Cardiac muscle cell (in vitro differentiated cells and primary cell): Measurements from ENCODE around the gene ADIRF. TPM values are rescaled to one million over a fixed set of nuclear protein-coding genes. Genes with fewer than 3 reads are reported as not detected.
A peak's percentile ranks its signal among the peaks of the same experiment; 100 is the strongest.

Experiments used
- DNase-seq, 2 donors: peaks; one replicate each; pipeline versions ENCODE4 v3.0.0 to v3.0.0-alpha.2; 2010 to 2017; ENCODE audit warnings: low read depth in 1 of 2, low spot score in 1 of 2
- H3K27ac ChIP-seq: fragments of 200-600 bp; sonication (generic); 2 replicates; pipeline ENCODE4 v1.5.1; 2016
- H3K27me3 ChIP-seq: fragments of 200-600 bp; sonication (generic); 2 replicates; pipeline ENCODE4 v1.6.0; 2016; ENCODE audit warnings: control low read depth
- H3K36me3 ChIP-seq: fragments of 200-600 bp; sonication (generic); 2 replicates; pipeline ENCODE4 v1.5.1; 2016; ENCODE audit warnings: control low read depth
- H3K4me1 ChIP-seq: fragments of 200-600 bp; sonication (generic); 2 replicates; pipeline ENCODE4 v1.8.1; 2017; ENCODE audit warnings: low read depth, mild to moderate bottlenecking, mixed run types
- H3K4me3 ChIP-seq: fragments of 200-600 bp; sonication (generic); 2 replicates; pipeline ENCODE4 v1.5.1; 2016; ENCODE audit warnings: mild to moderate bottlenecking
- H3K9me3 ChIP-seq: fragments of 200-600 bp; sonication (generic); 2 replicates; pipeline ENCODE4 v1.5.1; 2017; ENCODE audit warnings: low read depth, mild to moderate bottlenecking, control low read depth
- CTCF ChIP-seq: IDR thresholded peaks from 2 replicates; pipeline ENCODE4 v1.5.1; 2012; ENCODE audit warnings: low read depth, mild to moderate bottlenecking, low read length
- polyA plus RNA-seq: library from polyadenylated mRNA; unstranded; fragments of >200 nt; fragmentation: Nextera tagmentation; extraction: Ambion mirVana; gene quantifications from 2 replicates; pipeline ENCODE4 v1.2.1, GENCODE V29; 2016
- total RNA-seq: library from RNA; depleted of rRNA; stranded (reverse); fragments of >200 nt; gene quantifications from 2 replicates; pipeline ENCODE4 v1.2.3, GENCODE V29; 2016

Gene ADIRF
- total and polyA plus RNA-seq, 2 experiments from 2014 or later = 0.40 TPM; not detected in 1

DNA sequence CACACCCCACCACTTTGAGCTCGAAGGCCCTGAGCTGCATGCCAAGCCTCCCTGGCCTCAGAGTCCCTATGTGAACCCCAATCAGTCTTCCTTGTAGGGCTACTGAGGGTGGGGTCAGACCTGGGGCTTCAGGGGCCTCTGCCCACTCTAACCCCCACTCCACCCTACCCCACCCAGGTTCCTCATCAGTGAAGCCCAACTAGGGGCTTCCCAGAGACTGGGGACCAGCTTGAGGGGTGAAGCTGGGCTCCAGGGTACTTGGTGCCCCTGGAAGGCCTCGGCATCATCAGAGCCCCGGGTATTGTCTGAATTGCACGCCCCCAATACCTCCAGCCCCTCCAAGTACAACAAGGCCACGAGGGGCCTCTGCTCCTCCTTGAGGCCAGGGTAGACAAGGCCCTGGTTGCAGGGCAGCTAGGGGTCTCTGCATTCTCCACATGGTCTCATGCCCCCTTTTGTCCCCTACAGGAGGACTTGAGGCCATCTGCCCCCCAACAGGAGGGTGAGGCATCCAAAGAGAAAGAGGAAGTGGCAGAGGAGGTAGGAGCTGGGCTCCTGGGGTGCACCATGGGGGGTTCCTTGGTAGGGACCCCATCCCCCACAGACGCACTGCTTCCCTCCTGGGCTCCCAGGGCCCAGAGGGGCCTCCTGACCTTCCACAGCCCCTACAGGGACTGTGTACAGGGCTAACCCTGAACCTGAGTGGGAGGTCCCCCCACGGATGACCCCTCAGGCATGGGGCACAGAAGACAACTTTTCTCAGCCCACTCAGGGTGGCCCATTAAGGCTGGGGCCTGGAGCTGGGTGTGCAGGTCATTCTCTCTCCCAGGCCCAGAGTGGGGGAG, 5.9 kb upstream of the ADIRF start:
- no peaks in the 10 kb centered on the region for H3K27me3 ChIP-seq
- H3K36me3 ChIP-seq = no peaks in the 10 kb centered on the region
- DNase-seq = no peak
- no peak overlapping the region for H3K4me3 ChIP-seq
- H3K9me3 ChIP-seq = no peaks in the 10 kb centered on the region
- H3K27ac ChIP-seq = no peak overlapping the region
- no peak for TF ChIP-seq CTCF
- peaks cover 22% of the 10 kb centered on the region for H3K4me1 ChIP-seq

DNA sequence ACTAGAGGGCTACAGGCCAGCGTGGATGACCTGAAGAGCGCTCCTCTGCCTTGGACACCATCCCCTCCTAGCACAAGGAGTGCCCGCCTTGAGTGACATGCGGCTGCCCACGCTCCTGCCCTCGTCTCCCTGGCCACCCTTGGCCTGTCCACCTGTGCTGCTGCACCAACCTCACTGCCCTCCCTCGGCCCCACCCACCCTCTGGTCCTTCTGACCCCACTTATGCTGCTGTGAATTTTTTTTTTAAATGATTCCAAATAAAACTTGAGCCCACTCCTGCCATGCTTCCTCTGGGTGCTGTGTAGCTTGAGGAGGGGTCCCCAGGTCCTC, 5.3 kb upstream of the ADIRF start:
- DNase-seq = no peak

DNA sequence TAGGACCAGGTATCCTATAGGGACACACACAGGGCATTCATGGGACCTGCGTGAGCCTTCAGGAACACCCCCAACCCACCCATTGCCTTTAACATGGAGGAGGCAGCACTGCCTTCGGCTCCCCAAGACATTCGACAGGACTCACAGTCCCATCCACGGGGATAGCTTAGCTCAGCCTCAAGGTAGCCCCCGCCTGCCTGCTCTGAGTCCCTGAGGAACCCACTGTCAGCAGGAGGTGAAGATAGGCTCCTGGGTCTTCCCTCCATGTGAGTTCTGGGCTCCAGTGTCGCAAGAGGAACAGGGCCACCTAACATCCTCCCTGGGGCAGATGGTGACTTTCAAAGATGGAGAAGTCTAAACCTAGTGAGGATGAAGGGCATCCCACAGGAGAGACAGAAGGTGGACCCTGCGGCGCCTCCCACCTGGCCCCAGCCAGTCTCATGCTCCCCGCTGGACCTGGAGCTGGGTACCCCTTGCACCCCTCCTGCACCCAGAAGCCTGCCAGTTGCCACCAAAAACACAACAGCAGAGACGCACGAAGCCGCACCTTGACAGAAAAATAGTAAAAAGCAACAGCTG, 4.9 kb upstream of the ADIRF start:
- Histone ChIP-seq H3K36me3 (no peaks in the 10 kb centered on the region), H3K27ac (no peak overlapping the region), H3K27me3 (no peaks in the 10 kb centered on the region), H3K4me3 (no peak overlapping the region), H3K9me3 (no peaks in the 10 kb centered on the region), H3K4me1 (peaks cover 20% of the 10 kb centered on the region)
- no peak for DNase-seq
- no peak for TF ChIP-seq CTCF

More for the DNA sequence above, 5.3 kb upstream of the ADIRF start:
- peaks cover 22% of the 10 kb centered on the region for H3K4me1 ChIP-seq
- H3K36me3 ChIP-seq = no peaks in the 10 kb centered on the region
- H3K4me3 ChIP-seq = no peak overlapping the region
- no peak overlapping the region for H3K27ac ChIP-seq
- no peaks in the 10 kb centered on the region for H3K27me3 ChIP-seq
- TF ChIP-seq CTCF = no peak
- no peaks in the 10 kb centered on the region for H3K9me3 ChIP-seq

DNA sequence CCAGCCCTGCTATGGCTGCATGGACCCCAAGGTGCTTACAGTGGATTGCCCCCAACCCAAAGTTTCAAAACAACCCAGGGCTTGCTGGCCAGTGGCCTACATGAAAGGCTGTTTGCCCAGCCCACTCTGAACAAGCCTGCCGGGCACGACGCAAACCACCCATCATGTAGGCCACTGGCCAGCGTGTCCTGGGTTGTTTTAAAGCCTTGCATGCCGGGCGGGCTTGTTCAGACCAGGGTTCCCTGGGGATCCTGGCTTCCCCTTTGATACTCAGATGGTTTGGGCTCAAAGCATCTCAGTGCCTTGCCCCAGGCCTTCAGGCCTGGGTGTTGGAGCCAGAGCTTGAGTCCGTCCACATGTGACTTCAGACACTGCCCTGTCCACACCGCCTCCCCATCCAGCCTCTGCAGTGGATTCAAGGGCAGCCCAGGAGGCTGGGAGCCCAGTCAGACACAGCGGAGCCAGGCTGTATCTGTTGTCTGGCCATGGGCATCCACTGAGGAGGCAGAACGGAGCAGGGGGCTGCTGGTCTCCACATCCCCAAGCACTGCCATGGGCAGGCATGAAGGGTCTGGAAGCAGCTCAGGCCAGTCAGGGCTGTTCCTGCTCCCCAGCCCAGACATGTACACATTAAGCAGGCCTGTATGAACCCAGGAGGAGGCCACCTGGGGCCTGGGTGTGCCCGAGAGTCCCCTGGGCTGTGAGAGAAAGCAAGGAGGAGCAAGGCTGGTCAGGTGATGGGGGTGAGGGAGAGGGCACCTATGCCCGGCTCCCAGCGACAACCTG, 4.0 kb upstream of the ADIRF start:
- DNase-seq = no peak
- H3K4me1 ChIP-seq = peaks cover 11% of the 10 kb centered on the region
- H3K36me3 ChIP-seq = no peaks in the 10 kb centered on the region
- H3K27me3 ChIP-seq = no peaks in the 10 kb centered on the region
- H3K27ac ChIP-seq = peak overlapping the region; percentile 6
- TF ChIP-seq CTCF = no peak
- H3K4me3 ChIP-seq = no peak overlapping the region
- H3K9me3 ChIP-seq = no peaks in the 10 kb centered on the region

DNA sequence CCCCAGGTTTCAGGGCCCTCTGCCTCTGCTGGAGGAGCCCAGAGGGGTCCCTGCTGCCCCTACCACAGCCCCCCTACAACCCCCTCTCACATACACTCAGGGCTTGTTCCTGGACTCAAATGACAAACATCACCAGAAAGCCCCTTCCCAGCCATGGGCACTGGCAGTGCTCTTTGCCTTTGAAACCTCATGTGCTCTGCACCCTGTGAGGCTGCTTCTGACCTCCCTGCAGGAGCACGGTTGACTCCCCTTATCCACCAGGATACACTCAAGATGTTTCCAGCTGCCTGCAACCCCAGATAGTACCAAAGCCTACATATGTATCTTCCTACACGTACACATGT, 3.5 kb upstream of the ADIRF start:
- H3K4me1 ChIP-seq = peaks cover 12% of the 10 kb centered on the region
- H3K27me3 ChIP-seq = no peaks in the 10 kb centered on the region
- no peaks in the 10 kb centered on the region for H3K36me3 ChIP-seq
- H3K27ac ChIP-seq = no peak overlapping the region
- no peak for DNase-seq
- no peaks in the 10 kb centered on the region for H3K9me3 ChIP-seq
- no peak overlapping the region for H3K4me3 ChIP-seq
- no peak for TF ChIP-seq CTCF
